Fibroblast of skin of abdomen (primary cell): ENCODE measurements around the gene PPP2R5E.
A peak's percentile ranks its signal among the peaks of the same experiment; 100 is the strongest.

ENCODE experiments used
- DNase-seq: peaks from one replicate; pipeline ENCODE4 v3.0.0-alpha.2; 2013

The PPP2R5E gene

DNA sequence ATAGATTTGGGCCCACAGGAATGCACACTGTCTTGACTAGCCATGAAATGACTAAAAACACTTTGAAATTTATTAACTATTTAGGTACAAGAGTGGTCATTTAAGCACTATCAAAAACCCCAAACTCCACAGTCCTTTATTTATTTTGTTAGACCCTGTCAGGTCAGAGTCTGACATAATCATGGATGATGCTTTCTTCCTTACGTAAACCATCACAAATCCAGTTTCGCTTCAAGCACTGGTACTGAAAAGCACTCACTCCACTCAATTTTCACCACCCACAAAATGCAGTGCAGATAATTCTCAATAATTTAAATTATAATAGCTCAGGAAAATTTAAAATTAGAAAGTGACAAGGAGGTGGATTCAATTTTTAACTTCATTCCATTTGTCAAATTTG, 25.8 kb downstream of the PPP2R5E start:
- DNase-seq: no peak

DNA sequence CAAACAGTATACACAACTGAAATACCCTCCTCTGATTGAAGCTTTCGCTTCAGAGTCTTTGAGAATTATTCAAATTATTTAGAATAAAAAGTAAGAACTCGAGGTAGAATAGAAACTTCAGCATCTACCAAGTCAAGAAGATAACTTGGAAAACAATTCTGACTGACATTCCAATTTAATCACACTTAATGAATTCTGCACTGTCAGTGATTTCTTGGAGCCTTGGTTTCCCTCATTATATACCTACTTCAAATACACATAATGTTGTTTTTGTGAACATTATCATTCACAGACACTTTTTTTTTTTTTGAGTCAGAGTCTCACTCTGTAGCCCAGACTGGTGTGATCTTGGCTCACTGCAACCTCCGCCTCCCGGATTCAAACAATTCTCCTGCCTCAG, 27.9 kb downstream of the PPP2R5E start:
- no peak for DNase-seq

DNA sequence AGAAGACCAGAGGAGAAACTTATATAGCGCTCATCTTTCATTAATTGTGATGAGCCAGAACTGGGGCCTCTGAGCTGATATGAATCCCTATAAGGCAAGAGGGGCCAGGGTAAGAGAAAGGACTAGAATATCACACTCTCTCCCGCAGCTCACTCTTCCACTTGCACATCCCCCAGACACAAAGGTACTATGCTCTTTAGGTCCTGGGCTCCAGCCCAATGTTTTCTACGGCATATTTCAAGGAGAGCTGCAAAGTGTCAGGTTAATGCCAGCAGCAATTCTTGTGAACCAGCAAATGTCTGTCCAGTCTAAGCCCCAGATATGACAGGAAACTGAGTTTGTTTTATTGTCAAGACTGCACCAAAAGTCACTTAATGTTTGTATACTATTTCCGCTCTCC, 29.4 kb downstream of the PPP2R5E start:
- no peak for DNase-seq

DNA sequence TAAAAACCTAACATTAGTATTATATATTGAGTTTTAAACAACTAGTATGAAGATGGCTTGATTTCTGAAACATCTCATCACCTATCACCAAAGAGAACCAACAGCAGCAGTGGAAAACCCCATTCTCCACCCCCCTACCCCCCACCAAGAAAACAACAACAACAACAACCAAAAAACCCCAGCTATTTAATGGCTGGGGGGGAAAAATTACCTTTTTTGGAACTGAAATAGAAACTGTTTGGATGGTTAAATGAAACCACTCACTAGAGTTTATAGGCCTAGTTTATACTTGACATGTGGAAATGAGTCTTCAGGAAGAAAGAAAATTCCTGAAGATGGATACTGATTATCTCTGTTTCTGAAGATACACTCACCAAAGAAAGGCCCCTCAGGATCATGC, 30.3 kb downstream of the PPP2R5E start:
- DNase-seq: no peak

DNA sequence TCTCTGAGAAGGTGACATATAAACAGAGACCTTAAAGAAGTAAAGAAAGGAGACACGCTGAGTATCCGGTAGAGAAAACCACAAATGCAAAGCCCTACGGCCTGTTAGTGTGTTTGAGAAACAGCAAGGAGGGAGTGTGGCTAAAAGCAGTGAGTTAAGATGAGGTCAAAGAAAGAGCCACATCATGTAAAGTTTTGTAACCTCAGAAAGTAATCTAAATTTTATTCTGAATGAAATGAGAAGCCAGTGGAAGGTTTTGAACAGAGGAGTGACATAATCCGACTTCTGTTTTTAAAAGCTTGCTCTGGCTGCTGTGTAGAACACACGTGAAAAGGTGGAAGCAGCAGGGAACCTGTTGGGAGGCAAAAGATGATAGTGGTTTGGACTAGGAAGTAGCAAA, 32.6 kb downstream of the PPP2R5E start:
- DNase-seq: no peak

DNA sequence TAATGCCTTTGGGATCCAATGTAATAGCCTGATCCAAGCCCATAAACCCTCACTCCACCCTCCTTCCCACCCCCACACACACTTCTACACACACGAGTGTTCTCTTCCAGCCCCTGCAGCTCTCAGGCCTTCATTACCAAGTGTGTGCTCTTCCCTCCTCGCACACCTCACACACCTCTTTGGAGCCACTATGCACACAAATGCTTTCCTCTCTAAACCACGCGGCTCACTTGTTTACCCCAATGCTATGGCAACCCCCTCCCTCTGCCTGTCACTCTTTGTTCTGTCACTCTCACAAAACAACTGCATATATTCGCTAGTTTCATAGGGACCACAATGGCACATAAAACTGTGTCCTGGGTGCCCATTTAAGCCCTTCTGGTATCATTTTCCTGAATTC, 35.1 kb downstream of the PPP2R5E start:
- no peak for DNase-seq

DNA sequence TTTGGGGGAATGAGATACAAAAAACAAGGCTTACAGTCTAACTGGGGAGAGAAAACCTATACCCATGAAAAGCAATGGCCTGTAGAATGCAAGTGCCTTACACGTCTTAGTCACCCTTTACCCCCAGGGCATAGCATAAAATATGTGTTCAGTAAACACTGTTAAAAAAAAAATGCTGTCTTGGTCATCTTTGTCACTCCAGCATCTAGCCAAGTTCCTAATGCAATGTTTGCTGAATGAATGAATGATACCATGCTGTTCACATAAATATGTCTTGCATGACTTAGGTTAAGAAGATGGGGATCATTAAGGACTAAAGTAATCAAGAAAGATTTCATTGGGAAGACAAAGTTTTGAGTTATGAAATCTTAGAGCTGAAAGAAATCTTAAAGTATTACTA, 38.5 kb downstream of the PPP2R5E start:
- DNase-seq: no peak

DNA sequence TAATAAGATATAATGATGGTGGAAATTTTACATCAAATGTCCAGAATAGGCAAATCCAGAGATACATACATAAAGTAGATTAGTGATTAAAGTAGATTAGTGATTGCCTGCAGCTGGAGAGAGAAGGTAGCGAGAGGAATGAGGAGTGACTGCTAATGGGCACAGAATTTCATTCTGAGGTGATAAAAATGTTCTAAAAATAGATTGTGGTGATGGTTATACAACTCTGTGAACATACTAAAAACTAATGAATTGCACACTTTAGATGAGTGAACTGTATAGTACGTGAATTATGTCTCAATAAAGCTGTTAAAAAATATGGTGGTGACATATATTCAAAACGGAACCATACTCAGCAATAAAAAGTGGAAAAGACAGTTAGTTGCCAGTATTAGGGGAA, 41.7 kb downstream of the PPP2R5E start:
- DNase-seq: no peak

DNA sequence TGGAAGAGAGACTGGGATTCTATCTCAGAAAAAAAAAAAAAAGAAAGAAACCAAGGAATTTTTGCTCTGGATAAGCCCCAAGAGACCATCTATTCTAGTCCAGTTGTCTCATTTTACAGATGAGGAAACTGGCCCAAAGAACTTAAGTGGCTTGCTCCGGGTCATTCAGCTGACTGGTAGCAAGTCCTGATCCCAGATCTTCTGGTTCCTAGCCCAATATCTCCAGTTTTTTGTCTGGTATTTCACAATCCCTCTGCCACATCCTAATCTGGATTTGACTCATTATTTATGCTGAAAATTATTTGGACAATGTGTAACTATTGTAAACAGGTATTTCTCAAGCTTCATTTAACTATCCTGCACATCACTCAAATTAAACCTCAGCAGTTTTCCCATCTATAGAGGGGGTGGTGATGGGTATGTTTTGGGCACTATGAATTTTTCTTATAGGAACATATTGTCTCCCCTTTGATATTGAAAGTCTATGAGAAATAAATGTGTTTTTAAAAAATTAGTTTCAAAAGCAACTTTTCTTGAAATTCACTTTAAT, 43.4 kb downstream of the PPP2R5E start:
- no peak for DNase-seq

DNA sequence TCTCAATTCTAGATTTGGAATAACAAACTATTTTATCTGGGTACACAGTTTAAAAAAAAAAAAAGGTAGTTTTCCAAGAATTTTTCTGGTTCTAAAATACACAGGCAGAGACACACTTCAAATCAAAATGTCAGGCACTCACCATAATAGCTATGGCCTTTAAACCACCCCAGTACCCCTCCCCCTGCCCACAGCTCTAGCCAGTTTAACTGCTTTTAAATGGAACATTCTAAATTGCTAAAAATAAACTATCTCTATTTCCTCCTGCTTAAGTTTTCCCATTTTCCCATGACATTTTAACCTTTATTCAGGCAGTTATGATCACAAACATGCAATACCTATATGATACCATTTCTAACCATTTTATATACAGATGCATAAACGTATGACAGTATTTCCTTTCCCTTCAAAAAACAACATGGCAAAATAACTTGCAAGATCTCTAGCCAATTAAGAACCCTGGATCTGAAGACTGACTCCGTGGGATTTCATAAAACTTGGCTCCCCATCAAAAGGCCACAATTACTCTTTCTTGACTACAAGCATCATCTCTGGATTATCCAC, 46.3 kb downstream of the PPP2R5E start:
- DNase-seq: no peak

DNA sequence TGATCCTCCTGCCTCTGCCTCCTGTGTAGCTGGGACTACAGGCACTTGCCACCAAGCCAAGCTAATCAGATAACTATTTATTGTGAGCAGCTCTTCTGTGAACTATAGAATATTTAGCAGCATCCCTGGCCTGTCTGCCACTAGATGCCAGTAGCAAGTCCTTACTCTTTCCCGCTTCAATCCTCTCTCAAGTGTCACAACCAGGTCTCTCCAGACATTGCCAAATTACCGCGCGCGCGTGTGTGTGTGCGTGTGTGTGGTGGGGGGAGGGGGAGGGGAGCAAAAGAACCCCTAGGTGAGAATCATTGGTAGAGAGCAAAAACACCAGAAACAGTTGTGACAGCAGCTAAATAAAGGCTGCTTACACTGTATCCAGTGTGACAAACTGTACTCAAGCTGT, 49.9 kb downstream of the PPP2R5E start:
- DNase-seq: peak; percentile 49

DNA sequence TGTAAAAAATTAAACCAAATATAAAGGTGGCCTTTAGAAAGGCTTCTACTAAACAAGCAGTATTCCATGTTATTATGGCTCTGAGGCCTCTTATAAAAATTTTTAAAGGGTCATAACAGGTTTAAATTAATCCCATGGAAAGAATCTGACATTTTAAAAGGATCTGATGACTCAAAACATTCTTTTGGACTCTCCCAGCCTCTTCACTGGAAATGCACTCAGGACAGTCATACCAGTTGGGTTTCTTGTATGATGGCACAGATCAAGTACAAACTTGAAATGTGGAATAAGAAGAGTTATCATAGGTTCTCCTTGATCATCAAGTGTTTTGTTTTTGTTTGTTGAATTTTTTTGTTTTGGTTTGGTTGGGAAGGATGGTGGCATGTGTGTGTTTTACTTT, 50.8 kb downstream of the PPP2R5E start:
- DNase-seq: peak; percentile 69

DNA sequence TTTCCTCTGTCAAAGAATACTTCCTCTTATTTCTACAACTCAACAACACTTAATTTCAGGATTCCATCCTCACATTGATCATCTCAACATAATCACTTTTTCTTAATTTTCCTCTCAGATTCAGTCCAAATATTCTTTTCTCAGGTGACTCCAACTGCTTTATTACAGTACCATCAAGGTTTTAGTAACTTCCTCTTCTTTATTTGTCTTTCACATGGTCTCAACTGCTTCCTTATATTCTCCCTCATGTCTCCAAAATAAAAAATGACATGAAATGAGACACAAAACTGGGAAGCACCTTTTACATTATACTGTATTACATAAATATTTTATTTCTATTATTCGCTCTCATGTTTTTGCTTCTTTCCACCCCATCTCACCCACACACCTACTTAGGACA, 55.5 kb downstream of the PPP2R5E start:
- no peak for DNase-seq

DNA sequence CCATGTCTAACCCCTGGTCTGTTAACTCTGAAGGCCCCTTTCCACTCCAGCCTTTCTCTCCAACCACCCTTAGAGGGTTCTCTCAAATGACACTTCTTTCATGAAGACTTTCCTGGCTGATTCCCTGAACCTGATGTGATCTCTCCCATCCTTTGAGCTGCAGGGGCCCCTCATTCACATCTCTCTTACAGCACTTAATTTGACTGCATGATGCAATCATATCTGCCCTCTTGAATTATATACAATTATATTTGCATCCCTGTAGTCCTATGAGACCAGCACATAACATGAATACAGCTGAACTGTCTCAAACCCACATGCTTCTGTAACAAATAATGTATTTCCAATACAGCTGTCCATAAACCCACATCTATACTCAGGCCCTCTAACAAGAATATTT, 56.4 kb downstream of the PPP2R5E start:
- DNase-seq: no peak

DNA sequence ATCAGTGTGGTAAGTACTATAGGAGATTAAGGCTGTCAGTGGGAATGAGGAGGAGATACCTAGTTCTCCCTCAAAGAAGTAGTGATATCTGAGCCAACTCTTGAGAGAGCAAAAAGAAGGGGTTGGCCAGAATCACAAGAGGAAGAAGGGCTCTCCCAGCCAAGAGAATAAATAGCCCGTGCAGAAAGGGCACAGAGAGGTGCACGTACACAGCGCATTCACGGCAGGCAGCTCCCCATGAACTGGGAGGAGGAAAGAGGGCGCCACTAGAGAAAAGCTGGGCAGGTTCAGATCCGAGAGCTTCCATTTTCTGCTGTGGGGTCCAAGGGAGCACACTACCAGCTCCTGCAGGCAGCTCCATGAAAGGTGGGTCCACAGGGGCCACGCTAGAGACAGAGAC, 59.9 kb downstream of the PPP2R5E start:
- DNase-seq: no peak

DNA sequence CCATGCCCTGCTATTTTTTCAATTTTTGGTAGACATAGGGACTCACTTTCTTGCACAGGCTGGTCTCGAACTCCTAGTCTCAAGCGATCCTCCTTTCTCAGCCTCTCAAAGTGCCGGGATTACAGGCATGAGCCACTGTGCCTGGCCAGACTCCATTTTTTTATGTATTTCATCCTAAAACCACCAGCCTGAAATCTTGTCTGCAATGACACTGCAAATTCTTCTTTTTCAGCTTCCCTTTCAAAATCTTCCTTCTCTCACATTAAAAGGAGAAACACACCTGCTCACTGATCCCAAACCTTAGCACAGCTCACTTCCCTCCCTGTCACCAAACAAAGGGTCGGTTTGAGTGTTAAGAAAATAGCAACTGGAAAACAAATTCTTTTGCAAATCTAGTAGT, 62.6 kb downstream of the PPP2R5E start:
- DNase-seq: no peak

DNA sequence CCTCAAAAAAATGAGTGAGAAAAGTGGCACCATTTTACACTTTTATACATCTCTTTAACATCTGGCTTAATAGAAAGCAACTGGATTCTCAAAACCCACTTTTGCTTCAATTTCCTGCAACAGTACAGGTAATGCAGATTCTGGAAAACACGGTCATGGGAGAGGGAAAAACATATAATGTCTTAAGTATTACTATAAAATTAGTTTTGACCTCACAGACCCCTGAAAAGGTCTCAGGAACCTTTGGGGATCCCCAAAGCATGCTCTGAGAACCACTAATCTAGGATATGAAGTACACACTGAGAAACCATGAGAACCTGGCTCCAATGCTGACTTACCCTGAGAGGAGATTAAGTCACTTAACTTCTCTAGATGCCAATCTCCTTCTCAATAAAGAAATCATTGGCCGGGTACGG, 64.7 kb downstream of the PPP2R5E start:
- no peak for DNase-seq

DNA sequence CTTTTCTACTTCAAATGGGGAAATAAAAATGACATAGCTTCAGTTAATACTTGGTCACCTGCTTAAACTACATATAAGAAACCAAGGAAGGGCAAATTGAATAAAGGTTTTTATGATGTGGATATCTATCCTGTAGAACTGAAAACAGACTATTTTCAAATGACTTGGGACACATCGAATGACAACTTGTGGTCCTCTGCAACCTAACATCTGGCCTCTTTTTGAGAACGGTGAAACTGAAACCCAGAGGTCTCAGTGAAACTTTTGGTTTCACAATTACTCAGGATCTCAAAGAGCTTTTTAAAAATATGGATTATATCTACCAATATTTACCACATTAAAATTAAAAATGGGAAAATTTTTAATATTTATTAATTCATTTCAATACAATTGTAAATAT, 65.2 kb downstream of the PPP2R5E start:
- DNase-seq: no peak

DNA sequence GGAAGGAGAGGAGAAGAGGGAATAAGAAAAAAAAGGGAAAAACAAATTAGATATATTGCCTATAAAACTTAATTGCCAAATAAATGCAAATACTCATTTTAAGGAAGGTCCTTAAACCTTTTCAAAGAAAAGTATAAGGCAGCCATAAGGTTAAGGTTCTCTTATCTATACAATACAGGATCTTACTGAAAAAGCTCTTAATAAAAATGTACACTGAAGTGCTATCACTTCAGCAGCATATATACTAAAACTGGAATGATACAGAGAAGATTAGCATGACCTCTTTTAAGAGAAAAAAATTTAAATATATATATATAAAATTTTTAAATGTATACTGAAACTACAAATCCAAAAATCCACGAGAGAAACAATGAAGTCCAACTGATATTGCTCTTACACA, 65.6 kb downstream of the PPP2R5E start:
- DNase-seq: no peak

DNA sequence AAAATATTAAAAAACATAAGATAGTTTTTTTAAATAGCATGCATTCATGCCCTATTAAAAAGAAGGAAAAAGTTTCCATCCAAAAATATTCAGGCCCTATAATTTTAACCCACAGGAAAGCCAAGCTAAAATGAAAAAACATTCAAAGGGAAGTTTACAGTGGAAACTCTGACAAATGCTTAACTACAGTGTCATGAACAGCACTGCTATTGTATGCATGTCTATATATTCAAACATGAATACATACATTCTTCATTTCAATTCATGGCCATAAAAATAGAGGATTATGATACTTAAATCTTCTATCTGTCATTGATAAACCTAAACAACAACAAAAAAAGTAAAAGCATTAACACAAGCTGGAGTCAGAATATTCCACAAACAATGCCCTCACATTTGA, 67.4 kb downstream of the PPP2R5E start:
- no peak for DNase-seq

DNA sequence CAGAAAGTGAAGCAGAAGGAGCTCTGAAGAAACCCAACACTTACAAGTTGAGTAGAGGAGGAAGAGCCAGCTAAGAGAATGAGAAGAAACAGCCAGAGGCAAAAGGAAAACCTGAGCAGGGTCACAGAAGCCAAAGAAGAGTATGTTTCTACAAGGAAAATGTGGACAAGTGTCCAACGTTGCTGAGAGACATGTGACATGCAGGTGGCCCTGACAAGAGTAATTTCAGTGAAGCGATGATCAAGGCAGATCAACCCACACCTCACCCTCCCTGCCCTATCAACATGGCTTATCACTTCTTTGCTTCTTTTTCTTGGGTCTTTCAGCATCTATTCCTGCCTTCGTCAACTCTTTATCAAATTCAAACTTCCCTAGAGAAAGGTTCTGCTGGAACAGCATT, 68.3 kb downstream of the PPP2R5E start:
- no peak for DNase-seq

DNA sequence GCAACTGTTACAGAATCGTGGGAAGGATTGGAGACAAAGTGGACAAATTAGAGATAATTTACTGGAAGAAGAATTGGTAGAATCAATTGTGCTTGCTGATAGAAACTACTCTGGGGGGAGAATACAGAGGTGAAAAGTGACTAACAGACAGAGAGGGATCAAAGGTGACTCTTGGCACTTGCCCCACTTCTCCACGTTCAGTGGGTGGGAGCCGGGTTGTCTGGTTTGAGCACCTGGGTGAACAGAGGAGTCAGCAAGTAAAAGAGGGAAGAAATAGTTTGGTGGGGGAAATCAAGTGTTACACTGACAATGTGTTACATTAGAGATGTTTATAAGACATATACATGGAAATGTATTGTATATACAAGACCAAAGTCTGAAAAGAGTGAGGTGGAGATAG, 69.1 kb downstream of the PPP2R5E start:
- no peak for DNase-seq

DNA sequence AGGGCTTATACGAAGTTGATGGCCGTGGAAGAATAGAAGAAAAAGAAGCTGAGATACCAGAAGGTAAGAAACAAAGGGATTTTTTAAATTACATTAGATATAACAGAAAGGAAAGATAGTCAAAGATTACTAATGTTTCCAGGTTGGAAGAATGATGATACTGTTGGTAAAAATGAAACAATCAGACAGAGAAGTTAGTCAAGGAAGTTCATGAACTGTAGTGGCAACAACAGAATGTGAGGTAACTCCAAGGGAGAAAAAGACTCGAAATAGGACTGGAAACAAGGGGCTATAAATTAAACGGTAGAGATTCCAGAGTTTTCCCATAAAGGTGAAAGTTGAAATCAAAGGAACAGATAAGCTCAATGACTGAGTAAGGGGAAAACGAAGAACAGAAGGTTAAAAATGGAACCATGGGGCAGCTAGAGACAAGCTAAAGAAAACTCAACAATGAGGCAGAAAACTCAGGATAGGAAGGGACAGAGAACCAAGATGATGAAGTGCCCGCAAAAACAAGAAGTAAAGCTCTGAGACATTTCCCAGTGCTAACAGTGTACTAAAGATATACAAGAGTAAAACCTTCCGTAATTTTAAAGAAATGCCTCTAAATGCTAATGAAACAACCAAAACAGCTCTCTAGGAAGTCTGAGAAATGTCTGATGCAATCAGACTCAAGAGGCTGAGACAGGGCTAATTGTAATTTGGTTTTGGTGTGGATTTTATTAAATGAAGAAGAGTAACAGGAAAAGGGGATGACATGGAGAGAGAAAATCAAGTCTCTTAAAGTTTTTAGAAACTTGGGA, 70.0 kb downstream of the PPP2R5E start:
- peak; percentile 60 for DNase-seq
